C4-2B (cell line): ENCODE measurements around the gene PTPRF.

Experiments used
- H3K27ac ChIP-seq: fragments of 450-650 bp; 2 replicates; pipeline ENCODE4 v1.5.1; 2017
- ZFX ChIP-seq: fragments of 450-650 bp; IDR thresholded peaks from 2 replicates; pipeline ENCODE4 v1.6.1; 2017
- TF ChIP-seq, protein P1 (sequence below): fragments of 450-650 bp; conservative IDR thresholded peaks from 2 replicates; pipeline ENCODE4 v1.5.1; 2017; ENCODE audit warnings: mild to moderate bottlenecking

The PTPRF gene

DNA sequence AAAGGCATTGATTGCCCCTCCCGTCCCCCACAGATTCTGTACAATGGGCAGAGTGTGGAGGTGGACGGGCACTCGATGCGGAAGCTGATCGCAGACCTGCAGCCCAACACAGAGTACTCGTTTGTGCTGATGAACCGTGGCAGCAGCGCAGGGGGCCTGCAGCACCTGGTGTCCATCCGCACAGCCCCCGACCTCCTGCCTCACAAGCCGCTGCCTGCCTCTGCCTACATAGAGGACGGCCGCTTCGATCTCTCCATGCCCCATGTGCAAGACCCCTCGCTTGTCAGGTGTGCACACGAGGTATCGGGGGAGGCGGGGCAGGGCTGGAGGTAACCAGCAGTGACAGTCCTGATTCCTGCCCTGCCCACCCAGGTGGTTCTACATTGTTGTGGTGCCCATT is 74.5 kb downstream of the PTPRF start:
- no peak for TF ChIP-seq ZFX
- TF ChIP-seq, protein P1, sequence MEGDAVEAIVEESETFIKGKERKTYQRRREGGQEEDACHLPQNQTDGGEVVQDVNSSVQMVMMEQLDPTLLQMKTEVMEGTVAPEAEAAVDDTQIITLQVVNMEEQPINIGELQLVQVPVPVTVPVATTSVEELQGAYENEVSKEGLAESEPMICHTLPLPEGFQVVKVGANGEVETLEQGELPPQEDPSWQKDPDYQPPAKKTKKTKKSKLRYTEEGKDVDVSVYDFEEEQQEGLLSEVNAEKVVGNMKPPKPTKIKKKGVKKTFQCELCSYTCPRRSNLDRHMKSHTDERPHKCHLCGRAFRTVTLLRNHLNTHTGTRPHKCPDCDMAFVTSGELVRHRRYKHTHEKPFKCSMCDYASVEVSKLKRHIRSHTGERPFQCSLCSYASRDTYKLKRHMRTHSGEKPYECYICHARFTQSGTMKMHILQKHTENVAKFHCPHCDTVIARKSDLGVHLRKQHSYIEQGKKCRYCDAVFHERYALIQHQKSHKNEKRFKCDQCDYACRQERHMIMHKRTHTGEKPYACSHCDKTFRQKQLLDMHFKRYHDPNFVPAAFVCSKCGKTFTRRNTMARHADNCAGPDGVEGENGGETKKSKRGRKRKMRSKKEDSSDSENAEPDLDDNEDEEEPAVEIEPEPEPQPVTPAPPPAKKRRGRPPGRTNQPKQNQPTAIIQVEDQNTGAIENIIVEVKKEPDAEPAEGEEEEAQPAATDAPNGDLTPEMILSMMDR = no peak
- no peak overlapping the region for H3K27ac ChIP-seq

DNA sequence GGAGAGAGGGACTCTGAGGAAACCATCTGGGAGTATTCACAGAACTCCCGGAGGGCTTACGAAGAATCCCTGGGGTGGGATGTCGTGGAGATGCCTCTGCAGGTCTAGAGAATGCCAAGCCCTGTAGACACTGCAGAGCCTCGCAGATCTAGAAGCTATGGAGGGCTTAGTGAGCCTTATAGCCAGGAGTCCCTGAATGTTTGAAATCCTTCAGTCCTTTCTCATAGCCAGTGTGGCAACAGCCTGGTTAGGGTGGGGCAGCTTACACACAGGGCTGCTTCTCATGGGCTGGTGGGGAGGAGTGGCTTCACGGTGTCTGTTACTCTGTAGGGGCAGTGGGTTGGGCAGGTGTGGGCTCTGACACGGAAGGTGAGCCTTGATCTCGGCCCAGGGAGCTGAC is 75.1 kb downstream of the PTPRF start:
- H3K27ac ChIP-seq = no peak overlapping the region
- no peak for TF ChIP-seq ZFX
- TF ChIP-seq, protein P1 = no peak

DNA sequence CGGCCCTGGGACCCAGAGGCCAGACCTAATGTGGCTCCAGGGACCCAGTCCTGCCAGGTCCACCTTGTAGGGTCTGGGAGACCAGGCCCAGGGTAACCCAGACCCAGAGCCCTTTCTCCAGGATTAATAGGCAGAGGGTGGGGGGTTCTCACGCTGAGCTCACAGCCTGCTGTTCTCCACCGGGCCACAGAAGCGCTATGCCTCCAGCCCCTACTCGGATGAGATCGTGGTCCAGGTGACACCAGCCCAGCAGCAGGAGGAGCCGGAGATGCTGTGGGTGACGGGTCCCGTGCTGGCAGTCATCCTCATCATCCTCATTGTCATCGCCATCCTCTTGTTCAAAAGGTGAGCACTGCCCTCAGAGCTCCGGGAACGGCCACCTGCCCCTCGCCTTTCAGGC is 75.9 kb downstream of the PTPRF start:
- no peak overlapping the region for H3K27ac ChIP-seq
- TF ChIP-seq, protein P1 = no peak
- no peak for TF ChIP-seq ZFX

DNA sequence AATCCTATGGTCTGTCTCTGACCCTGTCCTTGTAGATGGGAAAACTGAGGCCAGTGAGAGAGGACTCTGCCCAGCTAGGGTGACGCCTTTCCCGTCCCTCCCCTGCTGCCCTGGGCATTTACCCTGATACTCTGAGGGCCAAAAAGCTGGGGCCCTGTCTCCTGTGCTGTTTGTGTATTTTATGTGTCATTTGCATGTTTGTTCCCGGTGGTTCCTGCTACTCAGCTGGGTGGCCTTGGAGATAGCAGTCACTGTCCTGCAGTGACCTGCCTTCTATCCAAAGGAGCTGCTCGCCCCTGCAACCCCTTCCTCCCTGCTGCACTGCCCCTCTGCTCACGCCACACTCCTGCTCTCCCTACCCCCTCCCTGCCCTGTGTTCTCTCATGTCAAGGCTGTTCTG is 78.1 kb downstream of the PTPRF start:
- TF ChIP-seq, protein P1 = no peak
- no peak for TF ChIP-seq ZFX
- H3K27ac ChIP-seq = no peak overlapping the region

DNA sequence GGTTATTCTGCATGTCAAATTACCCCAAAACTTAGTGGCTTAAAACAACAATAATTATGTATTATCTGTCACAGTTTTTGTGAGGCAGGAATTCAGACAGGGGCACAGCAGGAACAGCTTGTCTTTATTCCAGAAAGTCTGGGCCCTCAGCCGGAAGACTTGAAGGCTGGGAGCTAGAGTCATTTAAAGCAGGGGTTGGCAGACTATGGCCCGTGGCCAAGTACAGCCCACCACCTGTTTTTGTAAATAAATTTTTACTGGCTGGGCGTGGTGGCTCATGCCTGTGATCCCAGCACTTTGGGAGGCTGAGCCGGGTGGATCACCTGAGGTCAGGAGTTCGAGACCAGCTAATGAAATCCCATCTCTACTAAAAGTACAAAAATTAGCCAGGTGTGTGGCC is 79.7 kb downstream of the PTPRF start:
- no peak overlapping the region for H3K27ac ChIP-seq
- TF ChIP-seq, protein P1 = no peak
- TF ChIP-seq ZFX = no peak

DNA sequence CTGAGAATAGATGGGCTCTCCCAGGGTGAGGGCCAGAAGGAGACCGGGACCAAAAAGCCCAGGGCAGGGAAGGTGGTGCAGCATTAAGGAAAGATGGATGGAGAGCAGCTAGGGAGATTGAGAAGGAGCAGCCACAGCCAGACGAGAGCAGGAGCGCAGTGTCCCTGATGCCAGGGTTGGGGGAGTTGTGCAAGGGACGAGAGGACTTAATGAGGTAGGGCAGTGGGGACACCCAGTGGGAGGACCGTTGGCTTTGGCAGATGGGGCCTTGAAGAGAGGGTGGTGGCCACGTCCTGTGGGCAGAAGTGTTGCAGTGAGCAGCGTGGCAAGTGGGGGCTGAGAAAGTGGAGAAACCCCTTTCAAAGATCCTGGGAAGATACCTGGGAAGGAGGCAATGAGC is 81.3 kb downstream of the PTPRF start:
- TF ChIP-seq, protein P1 = no peak
- TF ChIP-seq ZFX = no peak
- no peak overlapping the region for H3K27ac ChIP-seq

DNA sequence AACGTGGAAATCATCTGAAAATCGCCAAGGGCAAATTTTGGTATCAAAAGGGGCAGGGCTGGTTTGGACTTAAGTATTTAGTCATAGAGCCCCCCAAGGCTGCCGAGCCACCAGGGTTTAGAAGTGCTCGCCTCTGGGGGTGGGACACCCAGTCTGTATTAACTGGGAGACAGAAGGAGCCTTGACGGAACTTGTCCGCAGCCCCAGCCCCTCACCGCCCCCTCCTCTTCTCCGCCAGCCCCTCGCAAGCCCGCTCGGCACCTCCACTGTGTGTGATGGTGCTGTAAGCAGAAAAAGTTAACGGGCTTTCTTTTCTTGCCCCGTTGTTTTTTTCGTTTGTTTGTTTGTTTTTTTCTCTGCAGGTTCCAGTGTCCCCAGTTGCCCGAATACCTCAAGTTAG is 81.7 kb downstream of the PTPRF start:
- H3K27ac ChIP-seq = no peak overlapping the region
- TF ChIP-seq ZFX = no peak
- TF ChIP-seq, protein P1 = no peak
